ENCODE measurements around the gene IRX2.
A peak's percentile ranks its signal among the peaks of the same experiment; 100 is the strongest.

Gene IRX2

GRCh38 chr5:2735996-2736395 lies 15.5 kb downstream of the IRX2 start:
- Histone ChIP-seq H3K9ac (ENCODE audit: low read length) (no peak overlapping the region), H3K4ac (ENCODE audit: low read depth in 1 of 2, low read length in 2 of 2) (no peak overlapping the region)

GRCh38 chr5:2732850-2733249 lies 18.6 kb downstream of the IRX2 start:
- Histone ChIP-seq H3K27me3 (ENCODE audit: control insufficient read depth in 1 of 2, insufficient read depth in 1 of 2, low read length in 2 of 2) (peaks cover 7 to 48% of the 10 kb centered on the region in 2 experiments), H3K4ac (ENCODE audit: low read depth in 1 of 2, low read length in 2 of 2) (no peak overlapping the region), H2BK12ac (ENCODE audit: low read length in 2 of 2) (no peak overlapping the region), H3K4me3 (ENCODE audit: insufficient read depth in 1 of 2, low read depth in 1 of 2, low read length in 2 of 2) (no peak overlapping the region), H3K4me1 (ENCODE audit: control insufficient read depth, insufficient read depth, low read depth, low read length) (no peaks in the 10 kb centered on the region), H4K91ac (ENCODE audit: low read length) (no peak overlapping the region), H3K79me1 (replicated peaks; ENCODE audit: low read length, poor library complexity, severe bottlenecking) (no peaks in the 10 kb centered on the region), H3K9ac (ENCODE audit: low read length) (no peak overlapping the region), H2AFZ (ENCODE audit: low read depth, low read length) (no peak overlapping the region), H3K4me2 (ENCODE audit: low read length, poor library complexity, severe bottlenecking) (no peak overlapping the region), H3K14ac (ENCODE audit: low read length in 2 of 2) (no peak overlapping the region), H2BK5ac (ENCODE audit: low read depth, low read length, poor library complexity, severe bottlenecking) (no peak overlapping the region), H3K18ac (ENCODE audit: low read depth in 1 of 2, low read length in 2 of 2) (no peak overlapping the region), H3K23ac (ENCODE audit: low read length in 2 of 2) (no peak overlapping the region), H3K27ac (ENCODE audit: low read length, poor library complexity, severe bottlenecking) (no peak overlapping the region), H2BK120ac (ENCODE audit: low read depth, low read length) (no peak overlapping the region), H2AK5ac (ENCODE audit: low read length, severe bottlenecking) (no peak overlapping the region), H4K8ac (ENCODE audit: low read length) (no peak overlapping the region), H3K9me3 (ENCODE audit: control insufficient read depth, low read length) (peaks cover 4% of the 10 kb centered on the region), H2BK15ac (ENCODE audit: low read depth, poor library complexity, severe bottlenecking) (no peak overlapping the region), H3K36me3 (ENCODE audit: control insufficient read depth in 1 of 2, insufficient read depth in 2 of 2, low read depth in 1 of 2, low read length in 2 of 2) (no peaks in the 10 kb centered on the region)
- DNase-seq = no peak
- 62% methylated on average over 3 of the region's 3 CpGs for WGBS

More at GRCh38 chr5:2735996-2736395, 15.5 kb downstream of the IRX2 start:
- Histone ChIP-seq H2AK5ac (ENCODE audit: low read length, severe bottlenecking) (no peak overlapping the region), H3K27me3 (ENCODE audit: control insufficient read depth in 1 of 2, insufficient read depth in 1 of 2, low read length in 2 of 2) (peaks cover 28 to 32% of the 10 kb centered on the region in 2 experiments), H3K36me3 (ENCODE audit: control insufficient read depth in 1 of 2, insufficient read depth in 2 of 2, low read depth in 1 of 2, low read length in 2 of 2) (no peaks in the 10 kb centered on the region), H3K14ac (ENCODE audit: low read length in 2 of 2) (no peak overlapping the region), H2BK15ac (ENCODE audit: low read depth, poor library complexity, severe bottlenecking) (no peak overlapping the region), H4K91ac (ENCODE audit: low read length) (no peak overlapping the region), H3K4me2 (ENCODE audit: low read length, poor library complexity, severe bottlenecking) (no peak overlapping the region), H3K9me3 (ENCODE audit: control insufficient read depth, low read length) (peaks cover 4% of the 10 kb centered on the region), H2AFZ (ENCODE audit: low read depth, low read length) (no peak overlapping the region), H3K27ac (ENCODE audit: low read length, poor library complexity, severe bottlenecking) (no peak overlapping the region), H3K79me1 (replicated peaks; ENCODE audit: low read length, poor library complexity, severe bottlenecking) (no peaks in the 10 kb centered on the region), H4K8ac (ENCODE audit: low read length) (no peak overlapping the region), H3K18ac (ENCODE audit: low read depth in 1 of 2, low read length in 2 of 2) (no peak overlapping the region), H2BK120ac (ENCODE audit: low read depth, low read length) (no peak overlapping the region), H2BK12ac (ENCODE audit: low read length in 2 of 2) (no peak overlapping the region), H3K4me3 (ENCODE audit: insufficient read depth in 1 of 2, low read depth in 1 of 2, low read length in 2 of 2) (peak overlapping the region in 1 of 2 experiments; percentile 22), H3K4me1 (ENCODE audit: control insufficient read depth, insufficient read depth, low read depth, low read length) (peaks cover 5% of the 10 kb centered on the region), H2BK5ac (ENCODE audit: low read depth, low read length, poor library complexity, severe bottlenecking) (no peak overlapping the region), H3K23ac (ENCODE audit: low read length in 2 of 2) (no peak overlapping the region)
- DNase-seq = no peak
- 49% methylated on average over 2 of the region's 3 CpGs for WGBS

GRCh38 chr5:2732004-2732403 lies 19.5 kb downstream of the IRX2 start:
- H3K27me3 ChIP-seq (ENCODE audit: control insufficient read depth in 1 of 2, insufficient read depth in 1 of 2, low read length in 2 of 2) = peaks cover 0 to 53% of the 10 kb centered on the region in 2 experiments
- no peak overlapping the region for H2BK12ac ChIP-seq (ENCODE audit: low read length in 2 of 2)
- no peak overlapping the region for H3K4ac ChIP-seq (ENCODE audit: low read depth in 1 of 2, low read length in 2 of 2)
- H3K4me3 ChIP-seq (ENCODE audit: insufficient read depth in 1 of 2, low read depth in 1 of 2, low read length in 2 of 2) = no peak overlapping the region
- WGBS = 62% methylated on average over 4 of the region's 4 CpGs
- no peak overlapping the region for H2AK5ac ChIP-seq (ENCODE audit: low read length, severe bottlenecking)
- no peak overlapping the region for H4K91ac ChIP-seq (ENCODE audit: low read length)
- peaks cover 4% of the 10 kb centered on the region for H3K9me3 ChIP-seq (ENCODE audit: control insufficient read depth, low read length)
- H4K8ac ChIP-seq (ENCODE audit: low read length) = no peak overlapping the region
- H3K18ac ChIP-seq (ENCODE audit: low read depth in 1 of 2, low read length in 2 of 2) = no peak overlapping the region
- no peak overlapping the region for H3K4me2 ChIP-seq (ENCODE audit: low read length, poor library complexity, severe bottlenecking)
- no peaks in the 10 kb centered on the region for H3K4me1 ChIP-seq (ENCODE audit: control insufficient read depth, insufficient read depth, low read depth, low read length)
- no peak overlapping the region for H2BK15ac ChIP-seq (ENCODE audit: low read depth, poor library complexity, severe bottlenecking)
- no peak overlapping the region for H2AFZ ChIP-seq (ENCODE audit: low read depth, low read length)
- no peaks in the 10 kb centered on the region for H3K36me3 ChIP-seq (ENCODE audit: control insufficient read depth in 1 of 2, insufficient read depth in 2 of 2, low read depth in 1 of 2, low read length in 2 of 2)
- no peaks in the 10 kb centered on the region for H3K79me1 ChIP-seq (replicated peaks; ENCODE audit: low read length, poor library complexity, severe bottlenecking)
- H3K9ac ChIP-seq (ENCODE audit: low read length) = no peak overlapping the region
- no peak overlapping the region for H3K27ac ChIP-seq (ENCODE audit: low read length, poor library complexity, severe bottlenecking)
- no peak for DNase-seq
- H3K14ac ChIP-seq (ENCODE audit: low read length in 2 of 2) = no peak overlapping the region
- H2BK120ac ChIP-seq (ENCODE audit: low read depth, low read length) = no peak overlapping the region
- H2BK5ac ChIP-seq (ENCODE audit: low read depth, low read length, poor library complexity, severe bottlenecking) = no peak overlapping the region
- no peak overlapping the region for H3K23ac ChIP-seq (ENCODE audit: low read length in 2 of 2)

- H3K36me3 ChIP-seq (ENCODE audit: control insufficient read depth in 1 of 2, insufficient read depth in 2 of 2, low read depth in 1 of 2, low read length in 2 of 2) = no peaks in the 10 kb centered on the region
- H2BK12ac ChIP-seq (ENCODE audit: low read length in 2 of 2) = no peak overlapping the region
- H3K4ac ChIP-seq (ENCODE audit: low read depth in 1 of 2, low read length in 2 of 2) = no peak overlapping the region
- H2BK15ac ChIP-seq (ENCODE audit: low read depth, poor library complexity, severe bottlenecking) = no peak overlapping the region
- no peak overlapping the region for H3K18ac ChIP-seq (ENCODE audit: low read depth in 1 of 2, low read length in 2 of 2)
- no peak overlapping the region for H3K4me2 ChIP-seq (ENCODE audit: low read length, poor library complexity, severe bottlenecking)
- no peaks in the 10 kb centered on the region for H3K9me3 ChIP-seq (ENCODE audit: control insufficient read depth, low read length)
- H4K91ac ChIP-seq (ENCODE audit: low read length) = no peak overlapping the region
- peaks cover 0 to 70% of the 10 kb centered on the region in 2 experiments for H3K27me3 ChIP-seq (ENCODE audit: control insufficient read depth in 1 of 2, insufficient read depth in 1 of 2, low read length in 2 of 2)
- H3K9ac ChIP-seq (ENCODE audit: low read length) = no peak overlapping the region
- H2BK120ac ChIP-seq (ENCODE audit: low read depth, low read length) = no peak overlapping the region
- H2BK5ac ChIP-seq (ENCODE audit: low read depth, low read length, poor library complexity, severe bottlenecking) = no peak overlapping the region
- no peak overlapping the region for H3K14ac ChIP-seq (ENCODE audit: low read length in 2 of 2)
- H4K8ac ChIP-seq (ENCODE audit: low read length) = no peak overlapping the region
- WGBS = 86% methylated on average over 7 of the region's 7 CpGs
- no peak for DNase-seq
- H3K27ac ChIP-seq (ENCODE audit: low read length, poor library complexity, severe bottlenecking) = no peak overlapping the region
- H3K23ac ChIP-seq (ENCODE audit: low read length in 2 of 2) = no peak overlapping the region
- H3K79me1 ChIP-seq (replicated peaks; ENCODE audit: low read length, poor library complexity, severe bottlenecking) = no peaks in the 10 kb centered on the region
- H2AK5ac ChIP-seq (ENCODE audit: low read length, severe bottlenecking) = no peak overlapping the region
- H3K4me3 ChIP-seq (ENCODE audit: insufficient read depth in 1 of 2, low read depth in 1 of 2, low read length in 2 of 2) = no peak overlapping the region
- no peaks in the 10 kb centered on the region for H3K4me1 ChIP-seq (ENCODE audit: control insufficient read depth, insufficient read depth, low read depth, low read length)
- no peak overlapping the region for H2AFZ ChIP-seq (ENCODE audit: low read depth, low read length)
Observed at GRCh38 chr5:2729189-2729588, 22.3 kb downstream of the IRX2 start.
